Ovary (tissue), 3 donors: ENCODE measurements around the gene WWOX.

ENCODE experiments used
- EP300 ChIP-seq: sonication (generic); formaldehyde crosslinking; IDR thresholded peaks from one replicate; pipeline ENCODE4 v1.6.1; 2017; ENCODE audit warnings: antibody characterized with exemption
- TF ChIP-seq, protein P1 (sequence below), 3 donors: fragments of 450-650 bp in 2 of 3; fragments of 200-600 bp in 1 of 3; IDR thresholded peaks; one replicate each; pipeline versions ENCODE4 v1.5.1 to v1.8.0; 2016 to 2022; ENCODE audit warnings: antibody characterized with exemption in 3 of 3, mild to moderate bottlenecking in 1 of 3
- donor health status: DM: no; HTN: no; CAD: no.

DNA sequence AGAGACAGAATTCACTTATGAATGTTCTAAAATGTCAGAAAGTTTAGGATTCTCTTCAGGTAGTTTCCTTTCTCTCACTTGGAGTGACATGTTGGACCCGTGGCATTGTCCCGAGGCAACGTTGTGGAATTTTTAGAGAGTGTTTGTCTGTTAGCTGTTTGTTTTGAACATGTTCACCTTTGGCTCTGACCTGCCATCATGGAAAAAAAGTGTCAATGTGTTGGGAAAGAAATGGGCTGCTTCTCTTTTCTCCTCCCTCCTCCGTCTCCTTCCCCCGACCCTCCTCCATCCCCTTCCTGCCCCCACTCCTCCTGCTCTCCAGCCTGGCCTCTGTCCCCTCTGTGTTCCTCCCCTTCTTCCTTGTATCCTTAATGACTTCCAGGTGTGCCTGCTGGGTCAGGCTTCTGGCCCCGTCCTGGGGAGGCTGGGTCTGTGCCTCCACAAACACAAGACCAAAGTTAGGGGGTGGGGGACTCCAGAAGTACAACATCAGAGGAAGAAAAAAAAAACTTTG, 1038.0 kb downstream of the WWOX start:
- TF ChIP-seq, protein P1, sequence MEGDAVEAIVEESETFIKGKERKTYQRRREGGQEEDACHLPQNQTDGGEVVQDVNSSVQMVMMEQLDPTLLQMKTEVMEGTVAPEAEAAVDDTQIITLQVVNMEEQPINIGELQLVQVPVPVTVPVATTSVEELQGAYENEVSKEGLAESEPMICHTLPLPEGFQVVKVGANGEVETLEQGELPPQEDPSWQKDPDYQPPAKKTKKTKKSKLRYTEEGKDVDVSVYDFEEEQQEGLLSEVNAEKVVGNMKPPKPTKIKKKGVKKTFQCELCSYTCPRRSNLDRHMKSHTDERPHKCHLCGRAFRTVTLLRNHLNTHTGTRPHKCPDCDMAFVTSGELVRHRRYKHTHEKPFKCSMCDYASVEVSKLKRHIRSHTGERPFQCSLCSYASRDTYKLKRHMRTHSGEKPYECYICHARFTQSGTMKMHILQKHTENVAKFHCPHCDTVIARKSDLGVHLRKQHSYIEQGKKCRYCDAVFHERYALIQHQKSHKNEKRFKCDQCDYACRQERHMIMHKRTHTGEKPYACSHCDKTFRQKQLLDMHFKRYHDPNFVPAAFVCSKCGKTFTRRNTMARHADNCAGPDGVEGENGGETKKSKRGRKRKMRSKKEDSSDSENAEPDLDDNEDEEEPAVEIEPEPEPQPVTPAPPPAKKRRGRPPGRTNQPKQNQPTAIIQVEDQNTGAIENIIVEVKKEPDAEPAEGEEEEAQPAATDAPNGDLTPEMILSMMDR (IDR thresholded peaks at IDR 0.05) = no peak
- no peak for TF ChIP-seq EP300
